PC-3 (cell line): ENCODE measurements around the gene GATA3. TPM values are rescaled to one million over a fixed set of nuclear protein-coding genes. Genes with fewer than 3 reads are reported as not detected.

ENCODE experiments used
- ATAC-seq: fragments of 200-7000 bp; cut with Tn5 transposase; 2 replicates; pipeline ENCODE4 v1.9.1; 2020; ENCODE audit warnings: mild to moderate bottlenecking, moderate library complexity
- BruUV-seq: library from RNA; stranded (reverse); fragments of 400-500 nt; replicated peaks from 2 replicates; lab custom pipeline; 2021; lab: Mats Ljungman, UMichigan
- CTCF ChIA-PET: fragments of 300-600 bp; sonication (Branson Sonifier 250); formaldehyde crosslinking; loops from one replicate; lab custom pipeline; 2022; ENCODE audit warnings: antibody characterized with exemption; lab: Charles Lee
- POLR2A ChIA-PET: fragments of 300-600 bp; sonication (Branson Sonifier 250); formaldehyde crosslinking; loops from one replicate; lab custom pipeline; 2022; ENCODE audit warnings: antibody characterized with exemption; ENCODE audit not compliant: unreplicated experiment; lab: Charles Lee
- DNase-seq: peaks from one replicate; pipeline ENCODE4 v3.0.0-alpha.2; 2015
- H2AFZ ChIP-seq: fragments of 300-600 bp; sonication (generic); 2 replicates; pipeline ENCODE4 v1.6.0; 2016; ENCODE audit warnings: antibody characterized with exemption, low read length
- H3F3A ChIP-seq: fragments of 300-600 bp; sonication (generic); one replicate; pipeline ENCODE4 v1.6.0; 2017; ENCODE audit warnings: antibody characterized with exemption, low read length, control low read depth, mild to moderate bottlenecking; ENCODE audit not compliant: unreplicated experiment
- H3K27ac ChIP-seq: fragments of 300-600 bp; sonication (generic); 2 replicates; pipeline ENCODE4 v1.5.1; 2016; ENCODE audit warnings: mild to moderate bottlenecking, low read length
- H3K27me3 ChIP-seq: fragments of 300-600 bp; sonication (generic); 2 replicates; pipeline ENCODE4 v1.6.1; 2016; ENCODE audit warnings: low read length, mixed read lengths
- H3K36me3 ChIP-seq: fragments of 300-600 bp; sonication (generic); 2 replicates; pipeline ENCODE4 v1.6.1; 2016; ENCODE audit warnings: low read depth, mixed run types, low read length, mixed read lengths
- H3K4me1 ChIP-seq: fragments of 300-600 bp; sonication (generic); 2 replicates; pipeline ENCODE4 v1.5.1; 2016; ENCODE audit warnings: low read length; ENCODE audit not compliant: insufficient read depth
- H3K4me2 ChIP-seq: fragments of 300-600 bp; sonication (generic); 2 replicates; pipeline ENCODE4 v1.6.0; 2016; ENCODE audit warnings: low read length
- H3K4me3 ChIP-seq: fragments of 300-600 bp; sonication (generic); 2 replicates; pipeline ENCODE4 v1.5.1; 2016; ENCODE audit warnings: mild to moderate bottlenecking, low read length, mixed read lengths
- H3K79me2 ChIP-seq: fragments of 300-600 bp; sonication (generic); 2 replicates; pipeline ENCODE4 v1.6.1; 2017; ENCODE audit warnings: low read length, mixed read lengths
- H3K9ac ChIP-seq: fragments of 300-600 bp; sonication (generic); 2 replicates; pipeline ENCODE4 v1.6.0; 2016; ENCODE audit warnings: mild to moderate bottlenecking, low read length
- H3K9me2 ChIP-seq: fragments of 300-600 bp; sonication (generic); replicated peaks from 2 replicates; pipeline ENCODE4 v1.6.1; 2016; ENCODE audit warnings: mixed run types, low read length, mixed read lengths
- H3K9me3 ChIP-seq: fragments of 300-600 bp; sonication (generic); 2 replicates; pipeline ENCODE4 v1.6.1; 2016; ENCODE audit warnings: low read length, mixed read lengths
- H4K20me1 ChIP-seq: fragments of 300-600 bp; sonication (generic); 2 replicates; pipeline ENCODE4 v1.6.1; 2016; ENCODE audit warnings: low read length, mixed read lengths
- EZH2 ChIP-seq: fragments of 300-600 bp; sonication (generic); IDR thresholded peaks from one replicate; pipeline ENCODE4 v1.6.1; 2017; ENCODE audit warnings: antibody characterized with exemption, mild to moderate bottlenecking, low read length; ENCODE audit not compliant: unreplicated experiment
- EZH2phosphoT487 ChIP-seq: fragments of 300-600 bp; sonication (generic); IDR thresholded peaks from 2 replicates; pipeline ENCODE4 v1.6.1; 2018; ENCODE audit warnings: mild to moderate bottlenecking, antibody characterized with exemption, low read length, borderline replicate concordance
- intact Hi-C: fragments of 100-400 bp; cut with micrococcal nuclease; formaldehyde crosslinking; loops from 2 replicates; pipeline ENCODE4 v1.9.0; 2023
- total RNA-seq: library from RNA; depleted of rRNA; stranded (reverse); fragments of >200 nt; gene quantifications from 2 replicates; pipeline ENCODE4 v1.2.3, GENCODE V29; 2014
- TF ChIP-seq, protein P1 (sequence below): fragments of 300-600 bp; sonication (generic); conservative IDR thresholded peaks from 2 replicates; pipeline ENCODE4 v1.5.1; 2017; ENCODE audit warnings: antibody characterized with exemption, low read depth, mild to moderate bottlenecking, low read length

The GATA3 gene
- total RNA-seq, 1 experiment from 2014 or later, result 2.6 TPM

GRCh38 chr10:8053446-8054243, 843 bp upstream of the GATA3 start:
- ChIA-PET CTCF (no interaction called here), POLR2A (interaction anchor here (0.7 kb wide), 1 partner anchor 375 kb away, joined by 10 read pairs; no protein-coding TSS in a partner anchor)
- no peaks in the 10 kb centered on the region for H3K9me3 ChIP-seq
- peak; percentile 76 for DNase-seq
- no peaks in the 10 kb centered on the region for H3F3A ChIP-seq
- TSS peak; percentile 87 for BruUV-seq
- H3K9me2 ChIP-seq, result no peaks in the 10 kb centered on the region
- no peaks in the 10 kb centered on the region for H3K36me3 ChIP-seq
- H2AFZ ChIP-seq, result peak overlapping the region; percentile 84
- H3K4me2 ChIP-seq, result peak overlapping the region; percentile 93
- H3K4me1 ChIP-seq, result peaks cover 4% of the 10 kb centered on the region; the same call in 1 of the 2 replicates
- peaks cover 31% of the 10 kb centered on the region for H3K79me2 ChIP-seq
- H4K20me1 ChIP-seq, result no peaks in the 10 kb centered on the region
- TF ChIP-seq EZH2phosphoT487 (no peak), EZH2 (no peak)
- TF ChIP-seq, protein P1, sequence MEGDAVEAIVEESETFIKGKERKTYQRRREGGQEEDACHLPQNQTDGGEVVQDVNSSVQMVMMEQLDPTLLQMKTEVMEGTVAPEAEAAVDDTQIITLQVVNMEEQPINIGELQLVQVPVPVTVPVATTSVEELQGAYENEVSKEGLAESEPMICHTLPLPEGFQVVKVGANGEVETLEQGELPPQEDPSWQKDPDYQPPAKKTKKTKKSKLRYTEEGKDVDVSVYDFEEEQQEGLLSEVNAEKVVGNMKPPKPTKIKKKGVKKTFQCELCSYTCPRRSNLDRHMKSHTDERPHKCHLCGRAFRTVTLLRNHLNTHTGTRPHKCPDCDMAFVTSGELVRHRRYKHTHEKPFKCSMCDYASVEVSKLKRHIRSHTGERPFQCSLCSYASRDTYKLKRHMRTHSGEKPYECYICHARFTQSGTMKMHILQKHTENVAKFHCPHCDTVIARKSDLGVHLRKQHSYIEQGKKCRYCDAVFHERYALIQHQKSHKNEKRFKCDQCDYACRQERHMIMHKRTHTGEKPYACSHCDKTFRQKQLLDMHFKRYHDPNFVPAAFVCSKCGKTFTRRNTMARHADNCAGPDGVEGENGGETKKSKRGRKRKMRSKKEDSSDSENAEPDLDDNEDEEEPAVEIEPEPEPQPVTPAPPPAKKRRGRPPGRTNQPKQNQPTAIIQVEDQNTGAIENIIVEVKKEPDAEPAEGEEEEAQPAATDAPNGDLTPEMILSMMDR, result no peak; the same call in 1 of the 2 replicates
- H3K9ac ChIP-seq, result peak overlapping the region; percentile 77
- peak overlapping the region; percentile 74 for H3K4me3 ChIP-seq
- H3K27me3 ChIP-seq, result no peaks in the 10 kb centered on the region
- intact Hi-C loops, result loop anchor here (1.0 to 10.0 kb wide), 6 partner anchors 105 to 420 kb away; no protein-coding TSS in a partner anchor
- peak; percentile 75 for ATAC-seq
- H3K27ac ChIP-seq, result peak overlapping the region; percentile 73

- Histone ChIP-seq H3K27ac (peak overlapping the region; percentile 73), H3K4me2 (peak overlapping the region; percentile 93), H3K36me3 (no peaks in the 10 kb centered on the region), H3K9me3 (no peaks in the 10 kb centered on the region), H4K20me1 (no peaks in the 10 kb centered on the region), H3K4me1 (peaks cover 4% of the 10 kb centered on the region; the same call in 1 of the 2 replicates), H3K9me2 (no peaks in the 10 kb centered on the region), H3K9ac (peak overlapping the region; percentile 77), H3K79me2 (peaks cover 31% of the 10 kb centered on the region), H3K27me3 (no peaks in the 10 kb centered on the region), H3K4me3 (peak overlapping the region; percentile 74), H3F3A (no peaks in the 10 kb centered on the region), H2AFZ (peak overlapping the region; percentile 67)
- intact Hi-C loops, result loop anchor here (2.0 to 10.0 kb wide), 5 partner anchors 105 to 311 kb away; no protein-coding TSS in a partner anchor
- ChIA-PET CTCF (no interaction called here), POLR2A (interaction anchor here (0.7 kb wide), 1 partner anchor 374 kb away, joined by 10 read pairs; no protein-coding TSS in a partner anchor)
- peak; percentile 39 for DNase-seq
- no peak for TF ChIP-seq EZH2phosphoT487
- TF ChIP-seq, protein P1, result no peak
- no peak for TF ChIP-seq EZH2
- BruUV-seq, result no TSS peak
- peak; percentile 12 for ATAC-seq
These were observed 319 bp upstream of the GATA3 start for GRCh38 chr10:8054244-8054493.
